Cardiac fibroblast (primary cell): ENCODE measurements around the gene NR6A1.

ENCODE experiments used
- DNase-seq, 2 donors: peaks; one replicate each; pipeline versions ENCODE4 v3.0.0 to v3.0.0-alpha.2; 2010; ENCODE audit warnings: low read depth in 2 of 2
- H3K4me3 ChIP-seq, 2 donors: replicated peaks in 1 of 2; 1 replicate in 1 of 2; 2 replicates in 1 of 2; pipeline ENCODE4 v1.5.1; 2011; ENCODE audit warnings: low read depth in 2 of 2, low read length in 2 of 2, mild to moderate bottlenecking in 2 of 2, moderate library complexity in 1 of 2
- TF ChIP-seq, protein P1 (sequence below): IDR thresholded peaks from one replicate; pipeline ENCODE4 v1.5.1; 2011; ENCODE audit warnings: low read depth, mild to moderate bottlenecking, low read length, inconsistent platforms

Gene NR6A1

DNA sequence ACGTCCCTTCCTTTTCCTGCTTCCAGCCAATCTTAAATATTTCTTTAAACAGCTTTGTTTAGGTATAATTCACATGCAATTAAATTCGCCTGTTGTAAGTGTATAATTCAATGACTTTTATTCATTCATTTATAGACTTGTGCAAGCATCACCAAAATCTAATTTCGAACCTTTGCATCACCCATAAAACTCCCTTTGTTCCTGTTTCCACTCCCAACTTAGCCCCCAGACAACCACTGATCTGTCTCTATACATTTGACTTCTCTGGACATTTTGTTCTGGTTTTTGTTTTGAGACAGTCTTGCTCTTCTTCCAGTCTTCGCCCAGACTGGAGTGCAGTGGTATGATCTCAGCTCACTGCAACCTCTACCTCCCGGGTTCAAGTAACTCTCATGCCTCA is 71.5 kb downstream of the NR6A1 start:
- no peak overlapping the region for H3K4me3 ChIP-seq
- TF ChIP-seq, protein P1, sequence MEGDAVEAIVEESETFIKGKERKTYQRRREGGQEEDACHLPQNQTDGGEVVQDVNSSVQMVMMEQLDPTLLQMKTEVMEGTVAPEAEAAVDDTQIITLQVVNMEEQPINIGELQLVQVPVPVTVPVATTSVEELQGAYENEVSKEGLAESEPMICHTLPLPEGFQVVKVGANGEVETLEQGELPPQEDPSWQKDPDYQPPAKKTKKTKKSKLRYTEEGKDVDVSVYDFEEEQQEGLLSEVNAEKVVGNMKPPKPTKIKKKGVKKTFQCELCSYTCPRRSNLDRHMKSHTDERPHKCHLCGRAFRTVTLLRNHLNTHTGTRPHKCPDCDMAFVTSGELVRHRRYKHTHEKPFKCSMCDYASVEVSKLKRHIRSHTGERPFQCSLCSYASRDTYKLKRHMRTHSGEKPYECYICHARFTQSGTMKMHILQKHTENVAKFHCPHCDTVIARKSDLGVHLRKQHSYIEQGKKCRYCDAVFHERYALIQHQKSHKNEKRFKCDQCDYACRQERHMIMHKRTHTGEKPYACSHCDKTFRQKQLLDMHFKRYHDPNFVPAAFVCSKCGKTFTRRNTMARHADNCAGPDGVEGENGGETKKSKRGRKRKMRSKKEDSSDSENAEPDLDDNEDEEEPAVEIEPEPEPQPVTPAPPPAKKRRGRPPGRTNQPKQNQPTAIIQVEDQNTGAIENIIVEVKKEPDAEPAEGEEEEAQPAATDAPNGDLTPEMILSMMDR: no peak
- no peak for DNase-seq

DNA sequence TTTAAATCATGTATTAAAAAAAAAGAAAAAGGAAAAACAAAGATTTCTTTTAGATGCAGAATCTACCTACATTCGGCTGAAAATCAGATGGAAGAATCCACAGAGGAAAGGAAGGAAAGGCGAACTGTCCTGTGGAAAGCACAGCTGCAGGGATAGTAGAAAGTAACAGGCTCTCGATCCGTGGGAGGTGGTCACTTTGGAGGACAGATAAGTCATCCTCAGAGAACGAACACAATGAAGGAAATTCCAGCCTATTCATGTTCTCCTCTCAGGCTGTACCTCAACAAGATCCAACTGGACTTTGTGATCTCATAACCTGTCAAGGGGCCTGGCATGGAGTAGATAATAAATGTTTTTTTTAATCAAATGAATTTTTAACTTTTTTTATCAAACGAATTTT is 72.8 kb downstream of the NR6A1 start:
- TF ChIP-seq, protein P1: no peak
- H3K4me3 ChIP-seq: peak overlapping the region in 1 of 2 donors; percentile 27
- DNase-seq: peak; percentile 36 to 89

DNA sequence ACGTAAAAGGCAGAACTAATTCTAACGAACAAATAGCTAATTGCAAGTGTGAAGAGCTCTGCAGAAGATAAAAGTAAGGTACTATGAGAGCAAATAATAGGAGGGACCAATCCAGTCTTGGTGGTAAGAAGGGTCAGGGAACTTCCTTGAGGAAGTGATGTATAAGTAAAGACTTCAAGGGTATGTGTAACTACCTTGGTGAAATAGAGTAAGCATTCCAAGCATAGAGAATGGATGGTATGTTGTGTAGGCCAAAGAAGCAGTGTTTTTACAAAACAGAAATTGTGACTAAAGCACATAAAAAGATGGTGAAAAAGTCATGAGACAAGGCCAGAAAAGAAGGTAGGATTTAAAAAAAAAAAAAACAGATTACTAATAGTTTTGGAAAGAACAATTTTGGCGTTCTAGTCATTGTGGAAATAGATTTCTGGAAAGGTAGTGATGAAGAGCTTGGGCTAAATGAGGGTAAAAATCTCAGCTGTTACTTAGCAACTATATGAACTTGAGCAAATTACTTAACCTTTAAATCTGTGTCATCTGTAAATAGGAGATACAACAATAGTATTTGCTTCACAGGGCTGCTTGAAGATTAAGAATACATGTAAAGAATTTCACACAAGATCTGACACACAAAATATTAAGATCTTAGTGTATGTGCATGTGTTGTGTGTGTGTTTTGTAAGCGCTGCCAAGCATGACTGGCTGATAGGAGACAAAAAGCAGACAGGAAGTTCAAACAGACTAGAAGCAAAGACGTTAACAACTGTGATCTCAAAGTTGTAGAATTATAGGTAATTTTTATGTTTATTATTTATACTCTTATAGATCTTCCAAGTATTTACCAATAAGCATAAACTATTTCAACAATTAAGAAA is 73.5 kb downstream of the NR6A1 start:
- DNase-seq: peak; percentile 69 to 78
- TF ChIP-seq, protein P1: no peak

DNA sequence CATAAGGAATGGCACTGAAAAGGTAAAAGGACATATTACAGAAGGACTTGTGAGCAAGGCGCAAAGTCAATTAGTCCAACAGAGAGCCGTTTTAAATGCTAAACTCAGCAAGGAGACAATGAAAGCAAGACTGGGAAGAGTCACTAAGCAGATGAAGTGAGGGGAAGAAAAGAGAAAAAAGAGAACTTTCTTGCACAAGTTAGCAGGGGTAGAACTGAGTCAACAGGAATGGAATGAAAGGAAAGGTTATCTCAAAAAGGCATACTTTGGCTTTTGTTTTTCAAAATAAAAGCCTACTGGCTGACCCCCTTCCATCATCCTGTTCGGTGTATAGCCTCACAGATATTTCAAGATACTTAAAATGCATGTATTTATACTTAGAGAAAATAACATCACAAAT is 75.0 kb downstream of the NR6A1 start:
- TF ChIP-seq, protein P1: no peak
- no peak overlapping the region for H3K4me3 ChIP-seq
- DNase-seq: peak; percentile 55 to 74

More for the DNA sequence above, 73.5 kb downstream of the NR6A1 start:
- no peak overlapping the region for H3K4me3 ChIP-seq

DNA sequence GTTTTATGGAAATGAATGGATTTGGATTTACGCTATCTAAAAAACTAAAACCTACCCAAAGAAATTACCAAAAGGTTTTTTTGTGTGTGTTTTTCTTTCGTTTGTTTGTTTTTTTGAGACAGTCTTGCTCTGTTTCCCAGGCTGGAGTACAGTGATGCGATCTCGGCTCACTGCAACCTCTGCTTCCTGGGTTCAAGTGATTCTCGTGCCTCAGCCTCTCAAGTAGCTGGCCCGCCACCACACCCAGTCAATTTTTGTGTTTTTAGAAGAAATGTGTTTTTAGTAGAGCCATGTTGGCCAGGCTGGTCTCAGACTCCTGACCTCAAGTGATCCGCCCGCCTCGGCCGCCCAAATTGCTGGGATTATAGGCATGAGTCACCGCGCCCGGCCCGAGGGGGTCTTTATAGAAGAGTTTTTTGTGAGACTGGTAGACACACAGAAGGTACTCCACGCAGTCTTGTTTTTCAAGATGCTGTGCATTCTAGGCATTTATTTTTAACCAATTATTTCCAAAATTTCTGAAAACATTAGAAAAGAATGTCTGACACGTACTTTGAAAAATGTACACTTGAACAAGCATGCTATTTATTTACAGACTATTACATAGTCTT is 75.7 kb downstream of the NR6A1 start:
- DNase-seq: peak in 1 of 2 donors; percentile 71
- no peak overlapping the region for H3K4me3 ChIP-seq
- TF ChIP-seq, protein P1: no peak

DNA sequence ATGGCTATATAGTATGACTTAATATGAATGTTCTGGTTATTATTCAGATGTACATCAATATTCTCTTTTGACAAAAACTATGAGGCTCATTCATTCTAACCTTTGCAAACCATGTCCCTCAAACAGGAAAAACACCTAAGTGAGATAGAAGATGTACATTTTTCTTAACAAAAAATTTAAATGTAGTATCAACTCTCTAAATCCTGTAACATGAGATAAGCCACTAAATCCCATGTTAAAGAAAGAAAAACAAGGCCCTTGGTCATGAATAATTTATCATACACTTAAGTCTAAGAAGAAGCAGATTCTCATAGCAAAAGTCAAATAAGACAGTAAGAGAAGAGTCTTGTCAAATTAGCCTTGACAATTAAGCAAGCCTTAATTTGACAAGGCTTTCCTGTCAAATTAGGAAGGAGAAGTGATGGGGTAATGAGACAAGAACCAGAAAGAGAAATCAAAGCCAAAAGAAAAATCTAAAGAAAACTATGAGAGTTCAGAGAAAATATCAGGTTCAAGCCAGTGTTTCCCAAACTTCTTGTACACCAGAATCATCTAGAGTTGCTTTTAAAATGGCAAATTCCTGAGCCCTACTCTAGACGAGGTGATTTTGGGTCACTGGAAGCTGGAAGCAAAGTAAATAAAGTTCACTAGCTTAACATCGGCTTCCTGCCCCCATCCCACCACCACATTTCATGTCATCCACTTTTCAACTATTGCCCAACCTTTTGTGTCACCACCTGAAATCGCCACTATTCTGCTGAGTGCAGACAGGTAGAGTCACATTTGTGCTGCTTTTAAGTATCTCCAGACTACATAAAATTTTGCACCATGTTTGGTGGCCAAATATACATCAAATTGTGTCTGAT is 76.5 kb downstream of the NR6A1 start:
- TF ChIP-seq, protein P1: no peak
- peak in 1 of 2 donors; percentile 24 for DNase-seq
- no peak overlapping the region for H3K4me3 ChIP-seq
